H1 (cell line): ENCODE measurements around the gene PATJ.
"Not testable (repeated sequence)": the region's sequence is repeated elsewhere in the genome, so short reads cannot be mapped to it uniquely, and the experiment has no call there.

Experiments
- ATF2 ChIP-seq: IDR thresholded peaks from 2 replicates; pipeline ENCODE4 v1.6.1; 2012; ENCODE audit warnings: low read length, inconsistent platforms
- CTCF ChIP-seq, 3 experiments: IDR thresholded peaks; 1 replicate in 2 of 3; 2 replicates in 1 of 3; pipeline versions ENCODE4 v1.5.1 to v1.6.1; 2011; ENCODE audit warnings: low read length in 3 of 3, mild to moderate bottlenecking in 3 of 3, inconsistent platforms in 2 of 3, low read depth in 1 of 3, moderate library complexity in 1 of 3; ENCODE audit not compliant: insufficient read depth in 1 of 3; ENCODE audit errors: control extremely low read depth in 1 of 3
- EZH2 ChIP-seq: fragments of 200-600 bp; sonication (generic); IDR thresholded peaks from 2 replicates; pipeline ENCODE4 v1.7.1; 2012; ENCODE audit warnings: low read depth, mild to moderate bottlenecking, moderate library complexity, low read length, inconsistent platforms; ENCODE audit not compliant: severe bottlenecking
- FOSL1 ChIP-seq: IDR thresholded peaks from 2 replicates; pipeline ENCODE4 v1.6.1; 2011; ENCODE audit warnings: mild to moderate bottlenecking, low read depth, low read length, moderate library complexity; ENCODE audit not compliant: insufficient read depth
- POLR2AphosphoS5 ChIP-seq: IDR thresholded peaks from 2 replicates; pipeline ENCODE4 v1.6.1; 2011; ENCODE audit warnings: low read depth, low read length
- YY1 ChIP-seq: IDR thresholded peaks from 2 replicates; pipeline ENCODE4 v1.6.1; 2011; ENCODE audit warnings: low read depth, mild to moderate bottlenecking, low read length

GRCh38 chr1:61966450-61967225, 224.4 kb downstream of the PATJ start:
- not testable (repeated sequence) for TF ChIP-seq CTCF (IDR thresholded peaks at IDR 0.05; ENCODE audit: control extremely low read depth in 1 of 3, insufficient read depth in 1 of 3, low read depth in 1 of 3, low read length in 3 of 3); FOSL1; ATF2; EZH2; POLR2AphosphoS5
- peak; percentile 89 for TF ChIP-seq YY1
